NCI-H345 treated with DMSO at 0.1 percent for 48 hours (cell line): ENCODE data around the gene DUOX1.
"Not testable (repeated sequence)": the region's sequence is repeated elsewhere in the genome, so short reads cannot be mapped to it uniquely, and the experiment has no call there.

Experiments used
- DNase-seq: peaks from one replicate; lab custom pipeline; 2025; ENCODE audit not compliant: unreplicated experiment; lab: John Stamatoyannopoulos, UW

Gene DUOX1

GRCh38 chr15:45120081-45120972, 9.5 kb upstream of the DUOX1 start:
- no peak for DNase-seq

GRCh38 chr15:45121020-45121419, 8.8 kb upstream of the DUOX1 start:
- no peak for DNase-seq

GRCh38 chr15:45121706-45122417, 7.9 kb upstream of the DUOX1 start:
- DNase-seq = no peak

GRCh38 chr15:45122719-45123118, 7.1 kb upstream of the DUOX1 start:
- DNase-seq = no peak

GRCh38 chr15:45123397-45123796, 6.4 kb upstream of the DUOX1 start:
- no peak for DNase-seq

- DNase-seq = no peak
These were observed 3.1 kb upstream of the DUOX1 start for GRCh38 chr15:45126535-45127158.

DNA sequence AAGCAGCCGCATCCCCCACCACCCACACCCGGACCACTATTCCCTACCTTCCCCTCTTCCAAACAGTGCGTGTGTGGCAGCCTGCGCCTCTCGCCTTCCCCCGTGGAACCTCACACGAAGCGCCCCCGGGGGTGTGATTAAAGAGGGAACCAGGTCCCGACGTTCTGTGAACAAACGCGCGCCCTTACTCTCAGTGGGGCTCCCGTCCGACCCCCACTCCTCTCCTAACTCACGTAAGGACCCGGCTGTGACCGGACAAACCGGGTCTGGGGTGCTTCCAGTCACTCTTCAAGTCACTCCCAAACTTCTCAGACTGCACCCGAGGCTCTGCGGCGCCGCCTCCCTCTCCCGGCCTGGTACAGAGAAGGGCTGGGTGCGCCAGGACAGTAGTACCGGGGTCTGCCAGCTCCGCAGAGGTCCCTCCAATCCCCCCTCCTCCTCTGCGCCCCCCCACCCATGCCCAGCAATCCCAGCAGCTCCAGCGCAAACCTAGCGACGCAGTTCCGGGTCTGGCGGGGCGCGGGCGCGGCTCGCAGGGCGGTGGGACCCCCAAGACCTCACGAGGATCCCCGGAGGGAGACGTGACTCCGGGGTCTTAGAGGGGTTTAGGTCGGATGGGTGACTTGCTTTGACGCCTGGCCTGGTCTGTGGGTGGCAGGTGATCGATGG, 689 bp upstream of the DUOX1 start:
- no peak for DNase-seq

- no peak for DNase-seq
These were observed 652 bp downstream of the DUOX1 start for GRCh38 chr15:45130291-45131000.

DNA sequence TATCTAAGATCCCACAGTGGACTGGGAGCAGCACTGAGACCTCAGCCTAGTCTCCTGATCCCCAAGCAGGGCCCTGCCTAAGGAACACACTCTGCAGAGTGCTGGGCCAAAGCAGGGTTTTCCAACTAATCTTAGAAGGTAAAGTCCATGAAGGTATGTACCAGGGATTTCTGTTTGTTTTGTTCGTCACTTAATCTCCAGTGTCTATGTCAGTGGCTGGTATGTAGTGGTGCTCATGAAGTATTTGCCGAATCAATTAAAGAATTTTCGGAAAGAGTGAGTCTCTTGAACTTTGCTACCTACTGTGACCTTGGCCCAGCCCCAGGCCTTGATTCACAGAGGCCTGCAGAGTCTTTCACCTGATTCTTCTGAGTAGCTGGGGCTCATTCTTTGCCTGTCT, 1.7 kb downstream of the DUOX1 start:
- DNase-seq = no peak

GRCh38 chr15:45132844-45133560, 3.2 kb downstream of the DUOX1 start:
- DNase-seq = no peak

GRCh38 chr15:45133561-45133920, 3.7 kb downstream of the DUOX1 start:
- DNase-seq = no peak

GRCh38 chr15:45134046-45134445, 4.3 kb downstream of the DUOX1 start:
- DNase-seq = no peak

GRCh38 chr15:45134682-45135604, 5.1 kb downstream of the DUOX1 start:
- no peak for DNase-seq

DNA sequence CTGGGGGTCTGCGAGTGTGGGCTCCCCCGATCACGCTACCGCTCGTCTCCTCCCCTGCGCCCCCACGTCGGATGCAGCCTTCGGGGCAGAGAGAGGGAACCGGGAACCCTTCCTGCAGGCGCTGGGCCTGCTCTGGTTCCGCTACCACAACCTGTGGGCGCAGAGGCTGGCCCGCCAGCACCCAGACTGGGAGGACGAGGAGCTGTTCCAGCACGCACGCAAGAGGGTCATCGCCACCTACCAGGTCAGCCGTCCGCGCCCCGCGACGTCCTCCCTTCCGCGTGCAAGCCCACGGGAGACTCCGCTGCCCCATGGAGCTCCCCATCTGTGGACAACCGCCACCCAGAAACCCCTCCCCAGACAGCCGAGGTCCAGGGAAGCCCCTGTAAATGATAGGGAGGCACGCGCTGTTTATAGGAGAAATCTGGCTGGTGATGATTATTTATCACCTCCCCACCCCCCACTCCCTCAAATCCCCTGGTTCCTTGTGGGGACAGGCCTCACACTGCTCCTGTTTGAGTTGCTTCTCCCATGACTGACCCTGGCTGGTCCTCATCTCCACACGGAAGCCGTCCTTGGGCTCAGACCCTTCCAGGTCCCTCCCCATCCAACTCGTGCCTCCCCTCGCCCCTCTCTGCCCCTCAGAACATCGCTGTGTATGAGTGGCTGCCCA, 6.0 kb downstream of the DUOX1 start:
- DNase-seq = not testable (repeated sequence)

DNA sequence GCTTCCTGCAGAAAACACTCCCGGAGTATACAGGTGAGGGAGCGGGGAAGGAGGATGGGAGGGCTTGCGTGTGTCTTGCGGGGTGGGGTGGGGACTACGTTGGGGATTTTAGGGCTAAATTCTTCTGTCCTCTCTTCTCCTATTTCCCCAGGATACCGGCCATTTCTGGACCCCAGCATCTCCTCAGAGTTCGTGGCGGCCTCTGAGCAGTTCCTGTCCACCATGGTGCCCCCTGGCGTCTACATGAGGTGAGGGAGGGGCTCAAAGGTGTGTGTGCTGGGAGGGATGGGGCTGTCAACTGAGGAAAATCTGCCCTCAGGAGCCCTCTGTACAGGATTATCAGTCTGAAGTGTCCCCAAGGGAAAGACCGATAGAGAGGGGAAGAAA, 6.6 kb downstream of the DUOX1 start:
- DNase-seq = no peak

DNA sequence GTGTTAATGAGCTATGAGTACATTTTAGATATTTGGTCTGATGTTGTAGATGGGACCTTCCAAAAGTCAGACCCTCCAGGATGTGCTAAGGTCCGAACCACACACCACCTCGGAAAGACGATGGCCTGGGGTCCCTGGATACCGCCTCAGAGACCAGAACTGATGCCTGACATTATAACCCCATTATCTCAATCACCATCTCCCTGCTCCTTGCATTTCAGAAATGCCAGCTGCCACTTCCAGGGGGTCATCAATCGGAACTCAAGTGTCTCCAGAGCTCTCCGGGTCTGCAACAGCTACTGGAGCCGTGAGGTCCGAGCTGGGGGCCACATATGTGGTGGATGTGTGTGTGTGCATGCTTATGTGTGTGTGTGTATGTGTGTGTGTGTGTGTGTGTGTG, 7.9 kb downstream of the DUOX1 start:
- DNase-seq = no peak

- DNase-seq = no peak
These were observed 9.3 kb downstream of the DUOX1 start for GRCh38 chr15:45138814-45139765.
